ENCODE data around the gene METTL3.

DNA sequence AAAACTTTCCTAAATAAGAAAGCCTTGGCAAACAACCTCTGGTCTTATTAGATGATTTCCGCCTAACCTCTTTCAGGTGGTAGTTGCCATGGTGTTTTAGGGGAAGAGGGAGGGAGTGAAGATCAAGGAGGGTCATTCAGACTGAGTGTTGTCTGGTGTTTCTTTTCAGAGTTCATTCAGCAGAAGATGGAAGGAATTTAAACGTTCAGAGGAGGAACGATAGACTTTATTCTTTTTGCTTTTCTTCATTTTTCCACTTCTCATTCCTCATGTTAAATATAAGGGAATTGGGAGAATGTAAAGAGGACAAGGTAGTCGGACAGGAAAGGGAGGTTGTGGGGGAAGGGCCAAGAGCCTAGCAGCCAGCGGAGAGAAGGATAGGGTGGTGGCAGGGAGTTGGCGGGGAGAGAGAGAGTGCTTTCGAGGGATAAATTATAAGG is 32.4 kb upstream of the METTL3 start:
- TF ChIP-seq, protein P1, sequence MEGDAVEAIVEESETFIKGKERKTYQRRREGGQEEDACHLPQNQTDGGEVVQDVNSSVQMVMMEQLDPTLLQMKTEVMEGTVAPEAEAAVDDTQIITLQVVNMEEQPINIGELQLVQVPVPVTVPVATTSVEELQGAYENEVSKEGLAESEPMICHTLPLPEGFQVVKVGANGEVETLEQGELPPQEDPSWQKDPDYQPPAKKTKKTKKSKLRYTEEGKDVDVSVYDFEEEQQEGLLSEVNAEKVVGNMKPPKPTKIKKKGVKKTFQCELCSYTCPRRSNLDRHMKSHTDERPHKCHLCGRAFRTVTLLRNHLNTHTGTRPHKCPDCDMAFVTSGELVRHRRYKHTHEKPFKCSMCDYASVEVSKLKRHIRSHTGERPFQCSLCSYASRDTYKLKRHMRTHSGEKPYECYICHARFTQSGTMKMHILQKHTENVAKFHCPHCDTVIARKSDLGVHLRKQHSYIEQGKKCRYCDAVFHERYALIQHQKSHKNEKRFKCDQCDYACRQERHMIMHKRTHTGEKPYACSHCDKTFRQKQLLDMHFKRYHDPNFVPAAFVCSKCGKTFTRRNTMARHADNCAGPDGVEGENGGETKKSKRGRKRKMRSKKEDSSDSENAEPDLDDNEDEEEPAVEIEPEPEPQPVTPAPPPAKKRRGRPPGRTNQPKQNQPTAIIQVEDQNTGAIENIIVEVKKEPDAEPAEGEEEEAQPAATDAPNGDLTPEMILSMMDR (IDR thresholded peaks at IDR 0.05): no peak
- no peak for TF ChIP-seq POLR2A (IDR thresholded peaks at IDR 0.05)
- TF ChIP-seq POLR2AphosphoS5 (IDR thresholded peaks at IDR 0.05): no peak

All from breast epithelium (tissue), 3 donors.